Loucy (cell line): Measurements from ENCODE around the gene SCT.
"Not testable (repeated sequence)": the region's sequence is repeated elsewhere in the genome, so short reads cannot be mapped to it uniquely, and the experiment has no call there.

Experiments used
- H2AFZ ChIP-seq: fragments of 200-600 bp; sonication (generic); 2 replicates; pipeline ENCODE4 v1.6.0; 2016; ENCODE audit warnings: antibody characterized with exemption, mild to moderate bottlenecking, low read length, moderate library complexity
- H3F3A ChIP-seq: fragments of 200-600 bp; 2 replicates; pipeline ENCODE4 v1.6.0; 2016; ENCODE audit warnings: antibody characterized with exemption, low read depth, mild to moderate bottlenecking
- H3K27me3 ChIP-seq: fragments of 200-600 bp; sonication (generic); 2 replicates; pipeline ENCODE4 v1.6.1; 2014; ENCODE audit warnings: low read length, mild to moderate bottlenecking; ENCODE audit not compliant: insufficient read depth, poor library complexity, severe bottlenecking
- H3K36me3 ChIP-seq: fragments of 200-600 bp; sonication (generic); 2 replicates; pipeline ENCODE4 v1.6.1; 2016; ENCODE audit warnings: low read length; ENCODE audit not compliant: insufficient read depth
- H3K4me1 ChIP-seq: fragments of 200-600 bp; sonication (generic); 2 replicates; pipeline ENCODE4 v1.5.1; 2014; ENCODE audit warnings: low read length, mild to moderate bottlenecking; ENCODE audit not compliant: insufficient read depth, poor library complexity, severe bottlenecking
- H3K4me2 ChIP-seq: fragments of 200-600 bp; sonication (generic); 2 replicates; pipeline ENCODE4 v1.6.0; 2014; ENCODE audit warnings: antibody characterized with exemption, low read length, low read depth, mild to moderate bottlenecking; ENCODE audit not compliant: poor library complexity, severe bottlenecking
- H3K4me3 ChIP-seq: fragments of 200-600 bp; sonication (generic); 2 replicates; pipeline ENCODE4 v1.5.1; 2014; ENCODE audit warnings: low read length, mild to moderate bottlenecking, mixed read lengths; ENCODE audit not compliant: poor library complexity, severe bottlenecking
- H3K79me2 ChIP-seq: fragments of 200-600 bp; sonication (generic); 2 replicates; pipeline ENCODE4 v1.6.1; 2014; ENCODE audit warnings: low read length; ENCODE audit not compliant: insufficient read depth
- H3K9ac ChIP-seq: fragments of 200-600 bp; sonication (generic); 2 replicates; pipeline ENCODE4 v1.6.0; 2014; ENCODE audit warnings: mild to moderate bottlenecking, low read depth, low read length, moderate library complexity; ENCODE audit not compliant: poor library complexity, severe bottlenecking
- H3K9me2 ChIP-seq: fragments of 200-600 bp; sonication (generic); replicated peaks from 2 replicates; pipeline ENCODE4 v1.6.1; 2016; ENCODE audit warnings: low read depth, low read length, mixed read lengths
- H3K9me3 ChIP-seq: fragments of 200-600 bp; sonication (generic); 2 replicates; pipeline ENCODE4 v1.6.1; 2014; ENCODE audit warnings: mild to moderate bottlenecking, antibody characterized with exemption, low read length, low read depth; ENCODE audit not compliant: insufficient read depth
- H4K20me1 ChIP-seq: fragments of 200-600 bp; sonication (generic); 2 replicates; pipeline ENCODE4 v1.6.0; 2014; ENCODE audit warnings: antibody characterized with exemption, low read length, mild to moderate bottlenecking; ENCODE audit not compliant: insufficient read depth, poor library complexity, severe bottlenecking
- CTCF ChIP-seq: fragments of 200-600 bp; sonication (generic); conservative IDR thresholded peaks from 2 replicates; pipeline ENCODE4 v1.5.1; 2014; ENCODE audit warnings: mild to moderate bottlenecking, antibody characterized with exemption, low read length
- EZH2phosphoT487 ChIP-seq: fragments of 200-600 bp; IDR thresholded peaks from 2 replicates; pipeline ENCODE4 v1.6.1; 2018; ENCODE audit warnings: antibody characterized with exemption, mild to moderate bottlenecking, moderate library complexity, borderline replicate concordance

The SCT gene

DNA sequence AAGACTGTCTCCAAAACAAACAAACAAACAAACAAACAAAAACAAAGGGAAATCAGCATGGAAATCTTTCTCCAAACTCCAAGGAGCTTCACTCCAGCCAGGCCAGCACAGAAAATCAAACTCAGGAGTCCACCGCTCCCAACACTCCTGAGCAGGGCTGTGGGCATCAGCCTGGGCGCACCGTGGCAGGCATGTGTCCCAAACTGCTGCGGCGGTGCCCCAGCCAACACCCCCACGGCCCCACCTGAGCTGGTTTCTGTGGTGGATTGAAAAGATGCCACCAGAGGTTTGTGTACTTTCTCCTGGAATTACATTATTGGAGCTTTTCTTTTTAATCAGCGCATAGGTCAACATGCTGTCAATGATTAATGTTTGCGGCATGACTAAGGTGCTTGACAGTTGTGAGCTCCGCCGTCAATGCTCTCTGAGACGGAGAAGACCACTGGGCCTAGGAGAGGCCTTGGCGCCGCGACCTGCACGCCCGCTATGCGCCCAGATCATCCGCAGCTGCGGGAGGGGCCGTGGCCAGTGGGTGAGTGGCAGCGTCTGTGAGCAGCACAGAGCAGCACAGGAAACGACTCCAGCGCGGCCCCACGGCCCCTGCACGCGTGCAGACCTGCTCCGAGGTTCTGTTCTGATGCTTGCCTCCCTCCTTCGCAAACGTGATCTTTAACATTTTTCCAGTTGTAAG lies 28.2 kb upstream of the SCT start:
- H3K36me3 ChIP-seq, result peaks cover 53% of the 10 kb centered on the region; the same call in 1 of the 2 replicates
- no peak overlapping the region for H3K9ac ChIP-seq
- H3K9me3 ChIP-seq, result no peaks in the 10 kb centered on the region
- no peaks in the 10 kb centered on the region for H4K20me1 ChIP-seq
- H3F3A ChIP-seq, result no peaks in the 10 kb centered on the region
- no peaks in the 10 kb centered on the region for H3K9me2 ChIP-seq
- H3K4me3 ChIP-seq, result no peak overlapping the region
- H3K79me2 ChIP-seq, result no peaks in the 10 kb centered on the region
- no peaks in the 10 kb centered on the region for H3K4me1 ChIP-seq
- no peaks in the 10 kb centered on the region for H3K27me3 ChIP-seq
- H2AFZ ChIP-seq, result no peak overlapping the region
- TF ChIP-seq CTCF (no peak), EZH2phosphoT487 (no peak)
- no peak overlapping the region for H3K4me2 ChIP-seq

DNA sequence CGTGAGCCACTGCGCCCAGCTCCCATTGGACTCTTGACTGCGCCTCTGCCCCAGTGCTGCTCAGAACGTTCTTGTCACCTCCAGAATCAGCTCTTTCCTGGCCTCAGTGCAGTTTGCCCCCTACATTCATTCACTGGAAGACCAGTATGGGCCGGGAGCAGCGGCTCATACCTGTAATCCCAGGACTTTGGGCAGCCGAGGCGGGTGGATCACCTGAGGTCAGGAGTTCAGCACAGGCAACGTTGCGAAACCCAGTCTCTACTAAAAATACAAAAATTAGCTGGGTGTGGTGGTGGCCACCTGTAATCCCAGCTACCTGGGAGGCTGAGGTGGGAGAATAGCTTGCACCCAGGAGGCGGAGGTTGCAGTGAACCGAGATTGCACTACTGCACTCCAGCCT lies 27.5 kb upstream of the SCT start:
- not testable (repeated sequence) for H3K79me2 ChIP-seq, H2AFZ ChIP-seq, H3K27me3 ChIP-seq, H3K9ac ChIP-seq, H3K9me3 ChIP-seq, H3K4me3 ChIP-seq, H3K4me2 ChIP-seq, H3F3A ChIP-seq, H3K4me1 ChIP-seq, H4K20me1 ChIP-seq, H3K9me2 ChIP-seq
- H3K36me3 ChIP-seq, result peaks cover 51% of the 10 kb centered on the region; the same call in 1 of the 2 replicates

DNA sequence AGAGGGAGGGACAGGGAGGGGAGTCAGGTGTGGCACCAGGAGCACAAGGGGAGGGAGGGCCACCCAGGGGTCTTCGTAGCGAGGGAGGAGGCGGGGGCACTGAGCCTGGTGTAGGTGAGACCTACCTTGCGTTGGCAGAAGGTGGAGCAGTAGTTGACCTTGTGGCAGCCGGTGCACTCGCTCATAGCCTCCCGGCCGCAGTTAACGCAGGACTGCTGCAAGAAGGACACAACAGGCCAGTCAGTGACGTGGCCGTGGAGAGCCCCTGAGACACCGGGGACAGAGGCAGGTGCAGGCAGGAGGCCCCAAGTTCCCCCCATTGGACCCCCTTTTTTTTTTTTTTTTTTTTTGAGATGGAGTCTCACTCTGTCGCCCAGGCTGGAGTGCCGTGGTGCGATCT lies 26.9 kb upstream of the SCT start:
- Histone ChIP-seq H3K9ac (no peak overlapping the region), H4K20me1 (no peaks in the 10 kb centered on the region), H3K9me3 (no peaks in the 10 kb centered on the region), H2AFZ (no peak overlapping the region), H3F3A (no peaks in the 10 kb centered on the region), H3K4me1 (no peaks in the 10 kb centered on the region), H3K4me2 (no peak overlapping the region), H3K79me2 (no peaks in the 10 kb centered on the region), H3K4me3 (no peak overlapping the region), H3K36me3 (peaks cover 48% of the 10 kb centered on the region; the same call in 1 of the 2 replicates), H3K27me3 (no peaks in the 10 kb centered on the region), H3K9me2 (no peaks in the 10 kb centered on the region)
- TF ChIP-seq CTCF (no peak), EZH2phosphoT487 (no peak)

DNA sequence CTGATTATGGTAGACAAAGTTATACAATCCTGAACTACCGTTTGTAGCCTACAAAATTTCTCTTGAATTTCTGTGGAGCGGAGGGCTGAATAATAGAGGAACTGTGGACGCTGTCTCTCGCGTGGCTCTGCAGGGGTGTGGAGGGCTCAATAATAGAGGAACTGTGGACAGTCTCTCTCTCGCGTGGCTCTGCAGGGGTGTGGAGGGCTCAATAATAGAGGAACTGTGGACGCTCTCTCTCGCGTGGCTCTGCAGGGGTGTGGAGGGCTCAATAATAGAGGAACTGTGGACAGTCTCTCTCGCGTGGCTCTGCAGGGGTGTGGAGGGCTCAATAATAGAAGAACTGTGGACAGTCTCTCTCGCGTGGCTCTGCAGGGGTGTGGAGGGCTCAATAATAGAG lies 26.2 kb upstream of the SCT start:
- not testable (repeated sequence) for H3K9ac ChIP-seq, H3K4me2 ChIP-seq, H3K79me2 ChIP-seq, H3K27me3 ChIP-seq, H3K4me1 ChIP-seq, H3K4me3 ChIP-seq, H3K9me3 ChIP-seq, H3K9me2 ChIP-seq, H3F3A ChIP-seq, H4K20me1 ChIP-seq, H2AFZ ChIP-seq
- peaks cover 43% of the 10 kb centered on the region; the same call in 1 of the 2 replicates for H3K36me3 ChIP-seq
